Pulmonary artery endothelial cell (primary cell): Measurements from ENCODE around the gene CUL9. TPM values are rescaled to one million over a fixed set of nuclear protein-coding genes. Genes with fewer than 3 reads are reported as not detected.

Experiments used
- DNase-seq: peaks from one replicate; pipeline ENCODE4 v3.0.0-alpha.2; 2011; ENCODE audit warnings: low read depth, low spot score
- total RNA-seq: library from RNA; depleted of rRNA; stranded (reverse); fragments of >200 nt; gene quantifications from 2 replicates; pipeline ENCODE4 v1.2.3, GENCODE V29; 2014

CUL9 gene
- total RNA-seq, 1 donor from 2014 or later, result 20.3 TPM

DNA sequence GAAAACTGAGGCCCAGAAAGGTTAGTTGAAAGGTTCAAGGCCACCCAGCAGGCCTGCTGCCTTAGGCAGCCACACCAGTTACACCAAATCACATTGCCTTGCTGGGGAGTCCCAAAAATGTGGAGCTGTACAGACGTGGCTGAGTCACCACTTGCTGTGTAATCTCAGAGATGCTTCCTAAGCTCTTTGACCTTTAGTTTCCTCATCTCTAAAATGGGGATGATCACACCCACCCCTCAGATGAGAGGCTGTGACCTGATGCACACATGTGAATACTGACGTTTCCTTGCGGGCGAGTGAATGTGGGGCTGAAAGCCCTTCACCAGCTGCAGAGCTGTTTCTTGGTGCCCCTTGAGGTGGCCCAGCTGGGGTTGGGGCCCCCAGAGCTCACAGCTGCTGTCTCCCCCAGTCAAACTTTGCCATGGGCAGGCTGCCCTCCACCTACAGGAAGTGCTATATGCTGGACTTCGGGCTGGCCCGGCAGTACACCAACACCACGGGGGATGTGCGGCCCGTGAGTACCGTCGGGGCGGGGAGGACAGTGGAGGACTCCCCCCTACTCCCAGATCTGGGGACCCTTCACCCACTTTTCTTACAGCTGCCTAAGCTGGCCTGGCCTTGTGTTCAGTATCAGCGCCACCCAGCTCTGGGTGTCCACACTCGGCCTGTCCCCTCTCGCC lies 72.3 kb downstream of the CUL9 start:
- DNase-seq, result no peak

DNA sequence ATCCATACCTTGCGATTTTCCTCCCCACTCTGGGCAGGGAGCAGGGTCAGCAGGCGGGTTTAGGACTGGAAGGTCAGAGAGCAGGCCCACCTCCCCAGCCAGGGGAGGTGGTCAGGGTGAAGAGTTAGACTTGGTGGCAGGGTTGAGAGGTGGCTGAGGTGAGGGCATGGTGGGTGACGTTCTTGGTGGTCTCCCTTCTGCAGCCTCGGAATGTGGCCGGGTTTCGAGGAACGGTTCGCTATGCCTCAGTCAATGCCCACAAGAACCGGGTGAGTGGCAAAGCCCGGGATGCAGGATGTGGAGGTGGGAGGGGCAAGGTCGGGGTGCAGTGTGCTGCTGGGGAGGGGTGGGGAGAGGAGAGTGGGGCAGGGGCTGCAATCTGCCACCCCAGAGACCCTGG lies 72.8 kb downstream of the CUL9 start:
- no peak for DNase-seq

DNA sequence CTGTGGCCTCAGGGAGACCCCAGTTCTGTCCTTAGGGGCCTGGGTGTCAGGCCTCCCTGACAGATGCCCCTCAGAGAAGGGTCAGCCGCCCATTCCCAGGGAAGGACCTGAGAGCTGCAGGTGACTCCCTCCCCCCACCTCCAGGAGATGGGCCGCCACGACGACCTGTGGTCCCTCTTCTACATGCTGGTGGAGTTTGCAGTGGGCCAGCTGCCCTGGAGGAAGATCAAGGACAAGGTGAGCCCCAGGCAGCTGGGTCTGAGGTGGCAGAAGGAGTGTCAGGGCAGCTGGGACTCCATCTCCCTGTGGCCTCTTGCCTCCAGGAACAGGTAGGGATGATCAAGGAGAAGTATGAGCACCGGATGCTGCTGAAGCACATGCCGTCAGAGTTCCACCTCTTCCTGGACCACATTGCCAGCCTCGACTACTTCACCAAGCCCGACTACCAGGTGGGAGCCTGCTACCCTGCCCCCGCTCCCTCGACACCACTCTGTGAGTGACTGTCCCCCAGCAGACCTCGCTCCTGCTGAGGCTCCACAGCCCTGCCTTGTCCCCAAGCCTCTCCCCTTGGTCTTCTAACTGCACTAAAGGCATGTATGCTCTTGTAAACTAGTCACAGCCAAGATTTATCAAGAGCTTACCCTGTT lies 73.5 kb downstream of the CUL9 start:
- DNase-seq, result no peak

DNA sequence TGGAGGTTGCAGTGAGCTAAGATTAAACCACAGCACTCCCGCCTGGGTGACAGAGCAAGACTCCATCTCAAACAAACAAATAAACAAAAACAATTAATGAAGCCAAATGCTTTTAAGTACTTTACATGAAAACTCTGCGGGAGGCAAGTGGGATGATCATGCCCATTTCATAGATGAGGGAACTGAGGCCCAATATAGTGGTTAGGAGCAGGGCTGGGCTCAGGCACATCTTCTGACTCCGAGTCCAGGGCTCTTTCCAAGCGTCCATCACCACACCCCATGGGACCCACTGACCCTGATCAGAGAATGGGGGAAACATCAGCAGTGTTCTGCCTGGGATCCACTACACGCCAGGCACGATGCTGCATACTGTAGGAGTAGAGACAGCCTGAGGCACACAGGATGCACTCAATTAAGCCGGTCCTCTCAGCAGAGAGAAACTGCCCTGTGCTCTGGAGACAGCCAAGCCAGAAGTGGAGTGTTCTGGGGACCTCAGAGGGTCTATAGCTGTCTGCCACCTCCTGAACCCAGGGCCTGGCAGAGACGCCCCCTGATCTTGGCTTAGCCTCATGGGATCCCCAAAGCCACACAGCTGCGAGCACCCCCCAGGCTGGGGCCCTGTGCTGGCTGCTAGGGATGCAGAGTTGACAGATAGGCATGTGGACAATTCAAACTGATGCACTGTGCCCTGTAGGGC lies 74.8 kb downstream of the CUL9 start:
- no peak for DNase-seq

DNA sequence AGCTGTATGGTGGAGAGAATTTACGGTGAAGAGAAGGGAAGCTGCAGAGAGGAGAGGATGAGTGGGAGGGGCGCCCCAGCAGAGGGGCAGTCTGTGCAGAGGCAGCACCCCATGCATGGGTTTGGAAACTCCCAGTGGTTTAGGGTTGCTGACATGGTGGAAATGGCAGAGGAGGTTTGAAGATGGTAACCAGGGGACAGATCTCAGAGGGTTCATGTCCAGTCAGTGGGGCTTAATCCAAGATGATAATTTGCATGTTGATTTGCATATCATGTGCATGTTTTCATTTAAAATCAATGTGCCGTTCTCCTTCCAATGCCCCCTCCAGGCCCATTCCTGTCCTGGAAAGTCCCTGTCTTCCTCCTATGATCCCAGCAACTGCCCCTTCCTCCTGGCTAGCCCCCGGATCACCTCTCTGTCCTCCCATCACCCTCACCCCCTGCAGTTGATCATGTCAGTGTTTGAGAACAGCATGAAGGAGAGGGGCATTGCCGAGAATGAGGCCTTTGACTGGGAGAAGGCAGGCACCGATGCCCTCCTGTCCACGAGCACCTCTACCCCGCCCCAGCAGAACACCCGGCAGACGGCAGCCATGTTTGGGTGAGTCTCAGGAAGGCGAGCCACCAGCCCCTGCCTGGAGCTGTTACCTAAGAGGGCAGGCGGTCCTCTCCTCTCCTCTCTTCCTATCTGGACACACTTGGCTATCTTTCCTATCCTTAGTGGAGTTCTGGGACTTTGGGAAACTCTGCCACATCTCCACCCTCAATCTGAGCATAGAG lies 75.6 kb downstream of the CUL9 start:
- DNase-seq, result no peak

DNA sequence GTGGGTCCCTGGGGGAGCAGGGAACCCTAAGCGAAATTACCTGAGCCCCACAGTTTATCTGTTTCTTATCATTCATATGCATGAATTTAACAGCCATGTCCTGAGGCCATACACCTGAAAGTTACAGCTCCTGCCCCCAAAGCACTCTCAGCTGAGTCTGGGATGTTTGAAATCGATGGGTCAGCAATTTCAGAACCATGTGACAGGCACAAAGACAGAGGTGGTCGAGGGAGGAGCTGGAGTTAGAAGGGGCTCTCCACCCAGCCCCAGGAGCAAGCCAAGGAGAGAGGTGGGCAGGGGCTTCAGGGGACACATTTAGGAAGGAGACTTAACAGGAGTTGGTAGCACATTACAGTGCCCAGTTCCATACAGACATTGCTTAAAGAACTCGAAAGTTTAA lies 76.2 kb downstream of the CUL9 start:
- DNase-seq, result no peak

DNA sequence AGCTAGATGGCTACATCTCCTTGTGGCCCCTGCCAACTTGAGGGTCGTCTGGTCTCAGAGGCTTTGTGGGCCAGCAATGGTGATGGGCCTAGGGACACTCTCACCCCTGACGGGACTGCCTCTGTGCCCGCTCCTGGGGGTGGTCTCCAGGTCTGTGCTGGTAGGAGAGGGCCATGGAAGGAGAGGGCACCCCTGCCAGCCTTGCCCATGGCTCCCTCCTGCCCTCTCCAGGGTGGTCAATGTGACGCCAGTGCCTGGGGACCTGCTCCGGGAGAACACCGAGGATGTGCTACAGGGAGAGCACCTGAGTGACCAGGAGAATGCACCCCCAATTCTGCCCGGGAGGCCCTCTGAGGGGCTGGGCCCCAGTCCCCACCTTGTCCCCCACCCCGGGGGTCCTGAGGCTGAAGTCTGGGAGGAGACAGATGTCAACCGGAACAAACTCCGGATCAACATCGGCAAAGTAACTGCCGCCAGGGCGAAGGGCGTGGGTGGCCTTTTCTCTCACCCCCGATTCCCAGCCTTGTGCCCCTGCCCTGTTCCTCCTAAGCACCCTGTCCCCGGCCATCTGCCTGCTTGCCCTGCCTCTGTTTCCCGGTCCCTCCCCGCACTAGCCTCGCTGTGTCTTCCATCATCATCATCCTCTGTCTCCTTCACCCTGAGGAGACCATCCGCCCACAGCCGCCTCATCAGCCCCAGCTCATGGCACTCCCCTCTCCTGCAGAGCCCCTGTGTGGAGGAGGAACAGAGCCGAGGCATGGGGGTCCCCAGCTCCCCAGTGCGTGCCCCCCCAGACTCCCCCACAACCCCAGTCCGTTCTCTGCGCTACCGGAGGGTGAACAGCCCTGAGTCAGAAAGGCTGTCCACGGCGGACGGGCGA lies 77.1 kb downstream of the CUL9 start:
- DNase-seq, result no peak

DNA sequence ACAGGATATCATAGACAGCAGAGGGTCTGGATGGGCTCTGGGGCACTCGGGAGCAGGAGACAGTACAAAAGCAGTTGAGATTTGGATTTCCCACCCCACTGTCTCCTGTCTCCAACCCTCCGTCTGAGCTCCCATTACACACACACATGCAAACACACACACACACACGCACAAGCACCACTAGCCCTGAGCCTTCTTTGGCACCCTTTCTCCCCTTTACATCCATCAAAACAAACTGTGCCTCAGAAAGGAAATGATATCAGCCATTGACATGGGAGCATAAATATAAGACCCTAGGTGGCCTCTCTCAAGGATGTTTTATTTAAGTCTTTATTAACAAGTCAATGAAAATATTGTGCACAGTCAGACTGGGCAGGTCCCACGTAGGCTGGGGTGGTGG lies 78.8 kb downstream of the CUL9 start:
- DNase-seq, result no peak

DNA sequence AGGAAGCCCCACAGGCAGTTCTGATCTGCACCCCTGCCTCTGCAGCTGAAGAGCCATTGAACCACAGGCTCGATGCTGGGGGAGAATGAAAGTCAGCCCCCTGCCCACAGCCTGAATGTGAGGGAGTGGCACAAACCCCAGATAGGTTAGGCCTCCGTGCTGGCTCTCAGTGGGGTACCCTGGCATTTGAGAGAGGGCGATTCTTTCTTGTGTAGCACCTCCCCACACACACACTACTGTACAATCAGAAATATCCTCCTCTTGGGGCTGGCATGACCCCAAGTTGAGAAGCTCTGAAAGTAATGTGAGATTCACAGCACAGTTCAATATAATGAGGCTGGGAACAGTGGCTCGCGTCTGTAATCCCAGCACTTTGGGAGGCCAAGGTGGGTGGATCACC lies 79.2 kb downstream of the CUL9 start:
- DNase-seq, result no peak

DNA sequence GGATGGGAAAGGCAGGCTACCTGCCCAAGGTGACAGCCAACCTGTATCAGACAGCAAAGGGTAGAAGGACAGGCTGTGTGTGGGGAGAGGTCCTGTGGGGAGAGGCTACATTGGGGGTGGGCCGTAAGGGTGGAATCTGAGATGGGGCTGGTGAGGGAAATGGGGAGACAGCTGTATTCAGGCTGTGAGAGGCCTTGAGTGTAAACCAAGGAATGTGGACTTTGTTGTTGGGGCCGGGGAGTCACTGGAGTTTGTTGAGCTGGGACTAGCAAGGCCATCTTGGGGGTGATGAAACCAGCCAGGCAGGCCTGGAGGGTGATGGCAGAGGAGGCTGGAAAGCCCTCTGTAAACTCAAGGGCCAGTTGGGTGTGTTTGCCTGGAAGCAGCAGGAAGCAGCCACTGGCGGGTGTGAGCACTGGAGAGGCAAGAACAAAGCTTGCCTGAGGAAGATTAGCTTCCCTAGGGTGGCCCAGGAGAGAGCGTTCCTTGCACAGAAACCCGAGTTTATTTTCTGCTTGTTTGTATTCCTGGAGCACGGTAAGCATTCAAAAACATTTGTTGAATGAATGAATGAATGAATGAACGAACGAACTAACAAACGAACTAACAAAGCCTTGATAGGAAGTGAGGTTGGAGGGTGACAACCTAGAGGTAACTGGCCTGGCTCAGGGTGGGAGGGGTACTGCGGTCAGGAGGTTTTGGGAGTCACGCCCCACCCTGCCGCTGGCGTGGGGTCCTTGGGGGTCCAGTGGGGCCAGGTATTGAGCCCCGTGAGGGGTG lies 80.2 kb downstream of the CUL9 start:
- DNase-seq, result no peak

DNA sequence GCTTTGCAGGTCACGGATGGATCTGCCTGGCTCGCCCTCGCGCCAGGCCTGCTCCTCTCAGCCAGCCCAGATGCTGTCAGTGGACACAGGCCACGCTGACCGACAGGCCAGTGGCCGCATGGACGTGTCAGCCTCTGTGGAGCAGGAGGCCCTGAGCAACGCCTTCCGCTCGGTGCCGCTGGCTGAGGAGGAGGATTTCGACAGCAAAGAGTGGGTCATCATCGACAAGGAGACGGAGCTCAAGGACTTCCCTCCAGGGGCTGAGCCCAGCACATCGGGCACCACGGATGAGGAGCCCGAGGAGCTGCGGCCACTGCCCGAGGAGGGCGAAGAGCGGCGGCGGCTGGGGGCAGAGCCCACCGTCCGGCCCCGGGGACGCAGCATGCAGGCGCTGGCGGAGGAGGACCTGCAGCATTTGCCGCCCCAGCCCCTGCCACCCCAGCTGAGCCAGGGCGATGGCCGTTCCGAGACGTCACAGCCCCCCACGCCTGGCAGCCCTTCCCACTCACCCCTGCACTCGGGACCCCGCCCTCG lies 80.9 kb downstream of the CUL9 start:
- DNase-seq, result no peak

DNA sequence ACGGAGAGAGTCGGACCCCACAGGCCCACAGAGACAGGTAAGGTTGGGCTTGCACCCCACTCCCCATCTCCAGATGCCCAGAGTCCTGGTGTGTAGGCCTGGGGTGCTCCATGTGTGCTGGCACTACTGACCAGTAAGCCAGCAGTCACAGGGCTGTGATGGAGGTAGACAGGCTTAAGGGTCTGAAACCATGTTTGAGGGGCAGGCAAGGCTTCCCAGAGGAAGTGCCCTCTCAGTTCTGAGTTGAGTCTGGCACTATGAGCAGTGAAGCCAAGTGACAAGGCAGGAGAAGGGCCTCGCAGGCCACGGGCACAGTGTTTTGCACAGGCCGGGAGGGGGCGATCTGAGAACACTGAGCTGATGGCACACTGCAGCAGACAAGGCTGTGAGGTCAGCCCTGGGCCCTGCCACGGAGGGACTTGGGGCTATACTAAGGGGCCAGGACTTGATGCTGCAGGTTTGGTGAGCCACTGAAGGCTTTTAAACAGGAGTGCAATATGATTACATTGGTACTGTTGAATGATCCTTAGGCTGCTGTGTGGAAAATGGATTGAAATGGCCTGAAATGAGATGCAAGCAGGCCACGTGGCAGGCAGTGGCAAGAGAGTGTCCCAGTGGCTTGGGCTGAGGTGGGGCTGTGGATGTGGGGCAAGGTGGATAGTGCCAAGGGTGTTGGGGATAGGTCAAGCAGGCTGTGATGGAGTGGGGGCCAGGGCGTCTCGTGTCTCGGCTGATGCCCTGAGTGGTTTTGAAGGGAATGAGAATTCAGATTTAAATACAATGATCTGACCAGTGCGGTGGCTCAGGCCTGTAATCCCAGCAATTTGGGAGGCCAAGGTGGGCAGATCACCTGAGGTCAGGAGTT lies 81.5 kb downstream of the CUL9 start:
- DNase-seq, result no peak

DNA sequence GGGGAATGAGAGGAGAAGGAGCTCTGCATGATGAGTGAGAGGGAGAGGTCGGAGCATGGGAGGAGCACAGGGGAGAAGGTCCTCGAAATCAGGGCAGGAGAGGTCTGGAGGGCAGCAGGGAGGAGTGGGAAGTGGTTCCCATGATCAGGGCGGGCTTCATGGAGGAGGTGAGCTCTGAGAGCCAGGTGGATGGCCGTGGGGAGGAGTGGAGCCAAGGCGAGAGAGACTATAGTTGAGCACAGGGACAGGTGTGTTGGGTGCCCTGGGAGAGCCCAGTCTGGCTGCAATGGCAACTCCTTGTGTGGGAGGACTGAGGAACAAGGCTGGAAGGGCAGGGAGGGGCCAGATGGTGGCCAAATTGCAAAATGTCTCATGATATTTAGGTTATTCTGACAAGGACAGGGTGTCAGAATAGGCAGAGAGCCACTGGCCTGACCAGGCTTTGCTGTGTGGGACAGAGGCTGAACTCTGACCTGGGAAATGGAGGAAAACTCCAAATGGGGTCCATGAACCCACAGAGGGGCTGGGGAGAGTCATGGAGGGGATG lies 82.7 kb downstream of the CUL9 start:
- no peak for DNase-seq

DNA sequence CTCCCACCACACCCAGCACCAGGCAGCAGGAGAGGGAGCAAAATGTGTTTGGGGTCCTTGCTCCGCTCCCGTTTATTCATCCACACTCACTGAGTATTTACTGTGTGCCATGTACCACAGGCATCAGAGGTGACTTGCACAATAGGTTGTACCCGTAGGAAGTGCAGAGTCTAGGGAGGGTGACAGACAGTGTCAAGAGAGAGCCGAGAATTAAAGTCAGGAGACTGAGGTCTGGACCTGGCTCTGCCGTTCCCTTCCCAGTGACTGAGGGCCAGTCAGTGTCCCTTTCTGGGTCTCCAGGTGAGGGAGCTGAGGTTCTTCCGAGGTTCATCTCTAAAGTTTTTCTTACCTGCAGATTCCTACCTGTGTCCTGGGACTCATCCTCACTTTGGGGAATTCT lies 83.6 kb downstream of the CUL9 start:
- DNase-seq, result no peak

DNA sequence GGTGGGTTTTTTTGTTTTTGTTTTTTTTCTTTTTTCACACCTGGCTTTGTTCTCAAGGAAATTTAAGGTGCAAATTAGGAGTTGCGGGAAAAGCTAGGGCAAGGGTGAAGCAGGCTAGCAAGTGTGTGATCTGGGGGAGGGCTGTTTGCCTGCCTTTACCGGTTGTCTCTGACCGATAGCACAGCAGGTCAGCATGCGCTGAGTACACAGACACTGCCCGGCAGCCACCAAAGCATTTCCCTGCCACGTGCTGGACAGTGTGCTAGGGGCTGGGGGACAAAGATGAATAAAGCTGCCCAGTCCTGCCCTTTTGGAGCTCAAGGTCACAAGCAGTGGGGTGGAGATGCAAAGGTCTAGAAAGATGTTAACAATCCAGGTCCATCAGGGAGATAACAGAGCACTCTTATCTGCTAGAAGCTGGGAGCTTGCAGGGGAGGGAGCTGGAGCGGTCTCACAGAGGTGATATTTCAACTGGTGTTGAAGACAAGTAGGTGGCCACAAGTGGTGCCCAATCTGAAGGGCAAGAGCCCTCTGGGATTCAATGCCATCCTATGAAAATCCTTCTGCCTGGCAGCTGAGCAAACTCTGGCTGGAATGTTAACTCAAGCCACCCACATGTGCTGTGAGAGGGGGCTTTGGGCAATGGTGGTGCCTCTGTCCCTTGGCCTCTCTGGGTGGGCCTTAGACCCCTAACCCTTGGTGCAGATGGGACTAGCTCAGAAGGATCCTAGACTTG lies 85.8 kb downstream of the CUL9 start:
- DNase-seq, result no peak

DNA sequence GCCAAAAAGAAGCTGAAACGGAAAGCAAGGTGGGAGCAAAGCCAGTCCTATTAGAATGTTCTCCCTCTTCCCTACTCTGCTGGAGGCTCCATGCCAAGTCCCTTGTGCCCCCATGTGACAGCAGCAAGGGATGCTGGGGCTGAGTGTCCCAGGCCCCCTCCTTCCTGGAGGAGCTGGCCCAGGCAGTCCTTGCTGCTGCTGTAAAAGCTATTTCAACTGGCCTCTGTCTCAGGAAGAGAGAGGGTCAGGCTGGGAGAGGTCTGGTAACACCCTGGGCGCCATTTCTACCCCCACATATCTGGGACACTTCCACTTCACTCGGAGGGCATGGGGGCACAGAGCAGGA lies 86.3 kb downstream of the CUL9 start:
- no peak for DNase-seq

DNA sequence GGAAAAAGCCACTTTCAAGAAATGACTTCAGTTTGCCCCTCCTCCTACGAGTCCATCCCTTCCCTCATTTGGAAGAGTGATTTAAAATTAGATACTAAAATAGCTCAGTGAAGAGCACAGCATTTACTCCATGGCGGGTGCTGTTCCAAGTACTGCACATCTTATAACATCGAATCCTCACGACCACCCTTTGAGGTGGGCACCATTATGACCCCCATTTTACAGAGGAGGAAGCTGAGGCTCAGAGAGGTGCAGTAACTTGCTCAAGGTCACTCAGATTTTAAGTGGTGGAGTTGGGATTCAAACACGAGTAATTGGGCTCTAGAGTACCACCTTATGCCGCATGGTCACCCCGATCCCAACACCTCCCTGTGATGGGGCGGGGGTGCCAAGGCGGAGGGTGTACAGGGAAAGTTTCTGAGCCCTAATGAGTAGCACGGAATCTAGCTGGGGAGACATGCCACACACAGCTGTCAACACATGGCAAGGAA lies 86.8 kb downstream of the CUL9 start:
- no peak for DNase-seq
